Measurements from ENCODE around the gene GOLT1B. TPM values are rescaled to one million over a fixed set of nuclear protein-coding genes. Genes with fewer than 3 reads are reported as not detected.

The GOLT1B gene
- total RNA-seq, 1 donor from 2014 or later, result 90.3 TPM

DNA sequence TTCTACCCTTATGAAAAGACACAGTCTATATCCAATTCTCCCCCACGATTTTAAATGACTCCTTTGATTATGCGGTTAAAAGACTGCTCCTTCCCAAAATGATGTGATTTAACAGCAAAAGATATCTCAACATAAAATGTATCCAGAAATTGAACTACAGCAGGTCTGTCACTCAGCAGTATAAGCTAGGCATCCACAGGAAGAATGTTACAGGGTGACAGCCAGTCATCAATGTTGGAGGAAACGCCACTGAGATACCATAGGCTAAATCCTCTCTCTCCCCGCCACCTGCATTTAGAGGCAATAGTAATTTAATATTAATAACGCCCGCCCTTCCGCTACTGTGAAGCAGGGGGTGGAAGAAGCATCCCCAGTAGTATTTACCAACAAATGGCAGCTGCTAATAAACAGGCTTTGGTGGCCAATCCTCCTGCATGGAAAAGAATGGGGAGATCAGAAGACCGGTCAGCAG lies 767 bp upstream of the GOLT1B start:
- H3K4me3 ChIP-seq (ENCODE audit: insufficient read depth, low read depth, low read length), result peak overlapping the region; percentile 92
- peaks cover 36% of the 10 kb centered on the region for H4K20me1 ChIP-seq (ENCODE audit: insufficient read depth, low read length)
- no peaks in the 10 kb centered on the region for H3K9me3 Mint-ChIP-seq (ENCODE audit: unreplicated experiment)
- DNase-seq (ENCODE audit: low read depth) (no peak), FAIRE-seq (peak; percentile 37)
- H3K9me3 ChIP-seq (ENCODE audit: insufficient read depth, low read depth, low read length), result no peaks in the 10 kb centered on the region
- no peak for TF ChIP-seq EZH2 (IDR thresholded peaks at IDR 0.05; ENCODE audit: insufficient read depth, low read length)
- TF ChIP-seq, protein P1, sequence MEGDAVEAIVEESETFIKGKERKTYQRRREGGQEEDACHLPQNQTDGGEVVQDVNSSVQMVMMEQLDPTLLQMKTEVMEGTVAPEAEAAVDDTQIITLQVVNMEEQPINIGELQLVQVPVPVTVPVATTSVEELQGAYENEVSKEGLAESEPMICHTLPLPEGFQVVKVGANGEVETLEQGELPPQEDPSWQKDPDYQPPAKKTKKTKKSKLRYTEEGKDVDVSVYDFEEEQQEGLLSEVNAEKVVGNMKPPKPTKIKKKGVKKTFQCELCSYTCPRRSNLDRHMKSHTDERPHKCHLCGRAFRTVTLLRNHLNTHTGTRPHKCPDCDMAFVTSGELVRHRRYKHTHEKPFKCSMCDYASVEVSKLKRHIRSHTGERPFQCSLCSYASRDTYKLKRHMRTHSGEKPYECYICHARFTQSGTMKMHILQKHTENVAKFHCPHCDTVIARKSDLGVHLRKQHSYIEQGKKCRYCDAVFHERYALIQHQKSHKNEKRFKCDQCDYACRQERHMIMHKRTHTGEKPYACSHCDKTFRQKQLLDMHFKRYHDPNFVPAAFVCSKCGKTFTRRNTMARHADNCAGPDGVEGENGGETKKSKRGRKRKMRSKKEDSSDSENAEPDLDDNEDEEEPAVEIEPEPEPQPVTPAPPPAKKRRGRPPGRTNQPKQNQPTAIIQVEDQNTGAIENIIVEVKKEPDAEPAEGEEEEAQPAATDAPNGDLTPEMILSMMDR (IDR thresholded peaks at IDR 0.05; ENCODE audit: insufficient read depth, low read depth, low read length), result no peak
- peaks cover 11% of the 10 kb centered on the region for H3K36me3 Mint-ChIP-seq (ENCODE audit: low read depth, unreplicated experiment)
- H3K36me3 ChIP-seq (ENCODE audit: insufficient read depth, low read length), result peaks cover 24% of the 10 kb centered on the region
- peak overlapping the region; percentile 97 for H3K4me2 ChIP-seq (ENCODE audit: low read length)
- no peaks in the 10 kb centered on the region for H3K27me3 Mint-ChIP-seq (ENCODE audit: low read depth, unreplicated experiment)
- H3K27ac Mint-ChIP-seq (ENCODE audit: unreplicated experiment), result no peak overlapping the region
- peak overlapping the region; percentile 89 for H2AFZ ChIP-seq (ENCODE audit: low read depth, low read length)
- H3K27me3 ChIP-seq (ENCODE audit: insufficient read depth, low read length), result no peaks in the 10 kb centered on the region
- H3K9ac ChIP-seq (ENCODE audit: low read length), result peak overlapping the region; percentile 99
- H3K4me3 Mint-ChIP-seq (ENCODE audit: unreplicated experiment), result no peak overlapping the region
- peak overlapping the region; percentile 97 for H3K27ac ChIP-seq (ENCODE audit: low read depth, low read length)
- peaks cover 15% of the 10 kb centered on the region for H3K4me1 ChIP-seq (ENCODE audit: insufficient read depth, low read length)
- peaks cover 95% of the 10 kb centered on the region for H3K79me2 ChIP-seq (ENCODE audit: insufficient read depth, low read length)
- peaks cover 21% of the 10 kb centered on the region for H3K4me1 Mint-ChIP-seq (ENCODE audit: low read depth, unreplicated experiment)

DNA sequence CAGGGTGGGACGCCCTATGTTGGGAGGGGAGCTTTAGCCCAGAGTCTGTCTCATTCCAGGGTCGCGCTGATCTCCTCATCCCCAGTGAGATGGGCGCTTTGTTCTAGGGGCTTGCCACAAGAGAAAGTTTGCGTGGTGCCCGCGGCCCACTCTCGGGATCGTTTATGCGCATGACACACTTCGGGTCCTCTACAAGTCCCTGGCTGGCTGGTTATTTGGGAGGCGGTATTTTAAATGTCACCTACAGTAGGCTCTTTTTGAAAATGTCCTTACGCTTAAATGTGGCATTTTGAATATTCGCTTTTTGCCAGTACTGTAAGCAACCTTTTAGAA lies 541 bp downstream of the GOLT1B start:
- Mint-ChIP-seq H3K27me3 (ENCODE audit: low read depth, unreplicated experiment) (no peaks in the 10 kb centered on the region), H3K4me3 (ENCODE audit: unreplicated experiment) (no peak overlapping the region), H3K4me1 (ENCODE audit: low read depth, unreplicated experiment) (peaks cover 21% of the 10 kb centered on the region), H3K9me3 (ENCODE audit: unreplicated experiment) (no peaks in the 10 kb centered on the region), H3K36me3 (ENCODE audit: low read depth, unreplicated experiment) (peaks cover 7% of the 10 kb centered on the region), H3K27ac (ENCODE audit: unreplicated experiment) (no peak overlapping the region)
- H3K9me3 ChIP-seq (ENCODE audit: insufficient read depth, low read depth, low read length), result no peaks in the 10 kb centered on the region
- peak overlapping the region; percentile 97 for H3K4me2 ChIP-seq (ENCODE audit: low read length)
- no peaks in the 10 kb centered on the region for H3K27me3 ChIP-seq (ENCODE audit: insufficient read depth, low read length)
- peaks cover 96% of the 10 kb centered on the region for H3K79me2 ChIP-seq (ENCODE audit: insufficient read depth, low read length)
- peak overlapping the region; percentile 52 for H2AFZ ChIP-seq (ENCODE audit: low read depth, low read length)
- TF ChIP-seq EZH2 (IDR thresholded peaks at IDR 0.05; ENCODE audit: insufficient read depth, low read length), result no peak
- TF ChIP-seq, protein P1 (IDR thresholded peaks at IDR 0.05; ENCODE audit: insufficient read depth, low read depth, low read length), result no peak
- H3K27ac ChIP-seq (ENCODE audit: low read depth, low read length), result peak overlapping the region; percentile 97
- H3K36me3 ChIP-seq (ENCODE audit: insufficient read depth, low read length), result peaks cover 13% of the 10 kb centered on the region
- peaks cover 15% of the 10 kb centered on the region for H3K4me1 ChIP-seq (ENCODE audit: insufficient read depth, low read length)
- H3K9ac ChIP-seq (ENCODE audit: low read length), result peak overlapping the region; percentile 99
- FAIRE-seq (no peak), DNase-seq (ENCODE audit: low read depth) (peak; percentile 41)
- peak overlapping the region; percentile 92 for H3K4me3 ChIP-seq (ENCODE audit: insufficient read depth, low read depth, low read length)
- H4K20me1 ChIP-seq (ENCODE audit: insufficient read depth, low read length), result peaks cover 43% of the 10 kb centered on the region

DNA sequence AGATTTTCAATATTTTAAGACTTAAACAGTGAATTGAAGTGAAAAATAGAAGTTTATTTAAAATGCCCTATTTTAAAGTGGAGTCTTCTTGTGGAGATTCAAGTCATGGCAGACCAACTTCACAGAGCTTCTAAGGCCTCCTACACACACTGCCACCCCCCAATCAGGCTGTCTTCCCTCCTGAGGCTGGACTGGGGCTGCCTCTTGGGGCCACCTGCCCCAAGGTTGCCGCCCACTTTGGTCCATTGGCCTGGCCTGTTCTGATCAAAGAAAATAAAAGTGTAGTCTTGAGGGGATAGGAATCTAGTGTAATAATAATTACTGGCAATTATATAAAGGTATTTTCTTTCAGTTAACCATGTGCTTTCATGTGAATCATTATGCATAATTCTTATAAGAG lies 1.3 kb downstream of the GOLT1B start:
- peaks cover 3% of the 10 kb centered on the region for H3K36me3 Mint-ChIP-seq (ENCODE audit: low read depth, unreplicated experiment)
- peaks cover 21% of the 10 kb centered on the region for H3K4me1 Mint-ChIP-seq (ENCODE audit: low read depth, unreplicated experiment)
- peaks cover 48% of the 10 kb centered on the region for H4K20me1 ChIP-seq (ENCODE audit: insufficient read depth, low read length)

More for the DNA sequence above, 1.3 kb downstream of the GOLT1B start:
- H3K27me3 ChIP-seq (ENCODE audit: insufficient read depth, low read length), result no peaks in the 10 kb centered on the region
- H3K4me1 ChIP-seq (ENCODE audit: insufficient read depth, low read length), result peaks cover 15% of the 10 kb centered on the region
- peaks cover 7% of the 10 kb centered on the region for H3K36me3 ChIP-seq (ENCODE audit: insufficient read depth, low read length)
- FAIRE-seq, result no peak
- no peak overlapping the region for H2AFZ ChIP-seq (ENCODE audit: low read depth, low read length)
- Mint-ChIP-seq H3K9me3 (ENCODE audit: unreplicated experiment) (no peaks in the 10 kb centered on the region), H3K4me3 (ENCODE audit: unreplicated experiment) (no peak overlapping the region), H3K27ac (ENCODE audit: unreplicated experiment) (no peak overlapping the region), H3K27me3 (ENCODE audit: low read depth, unreplicated experiment) (no peaks in the 10 kb centered on the region)
- H3K79me2 ChIP-seq (ENCODE audit: insufficient read depth, low read length), result peaks cover 96% of the 10 kb centered on the region
- H3K9ac ChIP-seq (ENCODE audit: low read length), result peak overlapping the region; percentile 99
- peak overlapping the region; percentile 97 for H3K4me2 ChIP-seq (ENCODE audit: low read length)
- H3K27ac ChIP-seq (ENCODE audit: low read depth, low read length), result peak overlapping the region; percentile 97
- TF ChIP-seq EZH2 (IDR thresholded peaks at IDR 0.05; ENCODE audit: insufficient read depth, low read length), result no peak
- TF ChIP-seq, protein P1 (IDR thresholded peaks at IDR 0.05; ENCODE audit: insufficient read depth, low read depth, low read length), result no peak
- H3K4me3 ChIP-seq (ENCODE audit: insufficient read depth, low read depth, low read length), result peak overlapping the region; percentile 92
- no peak for DNase-seq (ENCODE audit: low read depth)
- H3K9me3 ChIP-seq (ENCODE audit: insufficient read depth, low read depth, low read length), result no peaks in the 10 kb centered on the region

Measured in astrocyte (in vitro differentiated cells and primary cell).